GM19328 (cell line): ENCODE measurements around the gene UBE2E2.
"Not testable (repeated sequence)": the region's sequence is repeated elsewhere in the genome, so short reads cannot be mapped to it uniquely, and the experiment has no call there.

Experiments used
- ATAC-seq: cut with Tn5 transposase; IDR thresholded peaks from one replicate; pipeline ENCODE4 v1.9.1; 2021; ENCODE audit warnings: mild to moderate bottlenecking, moderate library complexity; ENCODE audit not compliant: unreplicated experiment

The UBE2E2 gene

DNA sequence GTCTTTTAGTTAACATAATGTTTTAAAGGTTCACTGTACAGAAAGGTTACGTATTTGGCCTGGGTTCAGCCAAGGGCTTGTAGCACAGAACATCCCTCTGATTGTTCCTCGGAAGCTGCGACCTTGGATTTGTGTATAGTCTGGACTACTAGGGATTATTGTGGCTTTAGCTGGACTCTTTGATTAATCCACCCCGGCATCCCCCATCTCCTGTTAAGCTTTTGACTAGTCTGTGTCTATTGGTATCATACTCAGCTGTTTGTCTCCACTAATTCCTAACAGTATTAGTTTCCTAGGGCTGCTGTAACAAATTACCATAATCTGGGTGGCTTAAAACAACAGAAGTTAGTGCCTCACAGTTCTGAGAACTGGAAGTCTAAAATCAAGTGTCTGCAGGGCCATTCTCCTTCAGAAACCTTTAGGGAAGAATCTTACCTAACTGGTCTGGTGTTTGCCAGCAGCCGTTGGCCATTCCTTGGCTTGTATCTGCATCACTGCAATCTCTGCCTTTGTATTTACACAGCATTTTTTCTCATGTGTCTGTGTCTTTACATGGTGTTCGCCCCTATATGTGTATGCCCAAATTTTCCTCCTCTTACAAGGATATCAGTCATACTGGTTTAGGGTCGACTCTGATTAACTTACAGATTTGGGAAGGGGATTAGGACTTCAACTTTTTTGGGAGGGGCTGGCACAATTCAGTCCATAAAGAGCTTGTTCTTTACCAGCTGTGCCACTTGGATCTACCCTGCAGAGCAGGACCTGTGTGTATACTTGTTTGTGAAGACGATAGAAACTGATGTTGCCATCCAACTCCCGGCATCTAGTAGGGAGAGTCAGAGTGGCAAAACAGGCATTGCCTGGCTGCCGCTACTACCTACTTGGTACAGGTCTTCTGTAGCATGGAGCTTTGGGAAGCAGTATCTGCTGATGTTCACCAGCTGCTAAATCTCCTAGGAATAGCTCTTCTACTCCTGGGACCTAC lies 117.8 kb downstream of the UBE2E2 start:
- no peak for ATAC-seq

- no peak for ATAC-seq
These were observed 121.6 kb downstream of the UBE2E2 start for GRCh38 chr3:23324745-23325144.

DNA sequence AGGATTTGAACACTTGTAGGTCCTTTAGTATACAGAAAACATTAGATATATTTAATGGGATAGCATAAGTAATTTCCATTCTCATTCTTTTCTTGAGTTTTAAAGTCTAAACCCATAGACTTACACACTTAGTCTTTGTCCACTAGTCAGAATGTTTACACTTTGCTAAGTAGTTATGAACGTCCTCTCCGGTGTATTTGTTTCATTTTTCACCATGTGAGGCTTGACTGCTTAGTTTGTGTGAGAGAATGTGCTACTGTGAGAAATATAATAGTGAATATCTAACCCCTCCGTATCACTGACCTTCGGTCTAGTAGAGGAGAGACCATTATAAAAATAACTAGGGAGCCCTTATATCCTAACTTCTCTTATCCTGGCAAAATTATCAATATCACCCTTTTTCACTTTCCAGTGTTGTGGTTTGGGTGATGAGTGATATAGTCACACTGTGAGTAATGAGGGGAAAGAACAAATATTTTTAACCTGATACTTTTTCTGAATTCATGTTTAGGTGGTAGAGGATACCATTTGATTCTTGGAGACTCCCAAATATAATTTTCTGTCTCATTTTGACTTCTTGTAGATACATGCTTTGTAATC lies 122.4 kb downstream of the UBE2E2 start:
- ATAC-seq, result peak; percentile 44

- no peak for ATAC-seq
These were observed 126.5 kb downstream of the UBE2E2 start for GRCh38 chr3:23329471-23330105.

DNA sequence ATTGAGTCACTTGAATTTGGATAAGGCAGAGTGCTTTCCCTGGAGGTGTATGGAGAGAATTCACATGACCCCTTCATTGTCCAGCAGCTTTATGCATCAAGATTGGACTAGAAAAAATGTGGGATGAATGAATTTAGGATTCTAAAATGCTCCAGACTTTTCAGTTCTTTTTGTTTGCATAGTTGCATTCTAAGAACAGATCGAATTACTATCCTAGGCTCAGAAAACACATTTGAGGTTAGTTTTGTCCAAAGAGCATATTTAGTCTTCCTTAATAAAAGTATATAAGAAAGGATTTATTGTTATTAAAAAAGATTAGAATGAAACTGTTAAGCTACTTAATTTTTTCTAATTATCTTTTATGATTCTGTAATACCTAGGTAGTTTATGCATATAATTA lies 127.4 kb downstream of the UBE2E2 start:
- no peak for ATAC-seq

DNA sequence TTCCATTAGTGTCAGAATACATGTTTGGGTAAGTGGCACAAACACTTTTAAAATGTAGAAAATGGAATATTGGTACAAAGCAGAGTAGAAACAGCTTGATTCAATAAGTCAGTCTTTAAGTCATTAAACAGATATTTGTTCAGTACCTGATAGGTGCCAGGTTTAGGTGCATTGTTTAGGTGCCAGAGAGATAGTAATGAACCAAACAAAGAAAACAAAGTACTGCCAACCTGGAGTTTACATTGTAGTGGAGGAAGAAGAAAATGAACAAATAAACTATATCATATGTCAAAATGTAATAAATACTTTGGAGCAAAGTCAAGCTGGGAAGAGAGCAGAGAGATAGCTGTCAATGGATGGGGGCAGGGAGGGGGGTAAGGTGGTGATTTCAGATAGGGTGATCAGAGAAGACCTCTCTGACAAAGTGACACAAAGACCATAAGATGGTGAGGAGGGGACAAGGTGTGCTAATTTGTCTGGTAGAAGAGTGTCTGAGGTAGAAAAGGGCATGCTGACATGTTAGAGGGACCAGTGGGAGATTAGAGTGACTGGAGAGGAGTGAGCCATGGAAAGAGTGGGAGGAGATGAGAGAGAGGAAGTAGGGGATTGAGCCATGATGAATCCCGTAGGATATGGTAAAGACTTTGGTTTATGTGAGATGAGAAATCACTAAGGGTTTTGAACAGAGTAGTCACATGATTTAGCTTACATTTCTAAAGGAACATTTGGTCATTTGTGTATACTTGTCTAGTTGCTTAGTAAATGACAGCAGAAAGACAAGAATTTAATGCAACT lies 128.2 kb downstream of the UBE2E2 start:
- ATAC-seq, result no peak

- no peak for ATAC-seq
These were observed 130.5 kb downstream of the UBE2E2 start for GRCh38 chr3:23333633-23334032.

- ATAC-seq, result not testable (repeated sequence)
These were observed 133.7 kb downstream of the UBE2E2 start for GRCh38 chr3:23336853-23337252.

DNA sequence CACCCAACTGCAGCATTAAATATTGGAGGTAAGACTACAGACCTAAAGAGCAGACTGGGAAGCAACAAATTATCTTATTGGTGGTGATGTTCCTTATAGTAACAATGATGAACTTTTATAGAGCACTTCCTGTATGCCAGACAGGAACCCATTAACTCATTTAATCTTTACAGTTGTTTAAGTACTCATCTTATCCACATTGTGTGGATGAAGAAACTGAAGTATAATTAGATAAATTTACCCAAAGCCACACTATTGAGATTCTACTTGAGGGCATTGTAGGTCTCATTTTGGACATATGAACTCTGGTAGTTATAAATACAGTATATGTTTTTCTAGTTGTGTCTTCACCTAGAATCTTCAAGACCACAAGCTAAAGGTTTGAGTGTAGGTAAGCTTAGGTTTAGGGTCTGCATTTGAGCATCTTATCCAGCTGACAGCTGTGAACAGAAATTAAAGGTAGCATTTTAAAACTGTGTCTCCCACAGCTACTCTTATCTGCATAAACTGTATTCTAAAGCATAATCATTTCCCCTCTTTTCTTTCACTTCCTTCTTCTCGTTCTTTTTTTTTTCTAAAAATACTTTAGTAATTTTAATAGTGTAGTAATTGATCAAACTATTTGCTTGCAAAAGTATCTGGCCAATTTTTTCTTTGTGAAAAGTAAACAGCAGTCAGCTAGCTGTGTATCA lies 138.2 kb downstream of the UBE2E2 start:
- ATAC-seq, result peak; percentile 61

DNA sequence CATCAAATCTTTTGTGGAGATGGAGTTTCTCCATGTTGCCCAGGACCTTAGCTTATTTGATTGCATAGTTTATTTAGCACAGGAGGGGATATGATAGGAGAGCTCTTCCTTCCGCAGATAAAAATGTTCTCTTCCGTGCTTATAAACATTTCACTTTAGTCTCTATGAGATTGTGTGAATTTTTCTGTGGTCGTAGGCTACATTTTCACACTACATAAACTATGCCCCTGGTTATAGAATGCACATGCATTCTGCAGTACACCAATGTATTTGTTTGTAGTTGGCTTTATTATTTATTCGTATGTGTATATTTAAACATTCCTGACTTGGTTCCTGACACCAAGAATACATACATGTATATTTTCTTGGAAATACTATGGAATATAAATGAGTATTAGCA lies 139.2 kb downstream of the UBE2E2 start:
- no peak for ATAC-seq

GRCh38 chr3:23343509-23343908 lies 140.4 kb downstream of the UBE2E2 start:
- no peak for ATAC-seq

GRCh38 chr3:23344886-23345285 lies 141.8 kb downstream of the UBE2E2 start:
- no peak for ATAC-seq

GRCh38 chr3:23349444-23349843 lies 146.3 kb downstream of the UBE2E2 start:
- ATAC-seq, result not testable (repeated sequence)

- no peak for ATAC-seq
These were observed 153.0 kb downstream of the UBE2E2 start for GRCh38 chr3:23356169-23356568.

DNA sequence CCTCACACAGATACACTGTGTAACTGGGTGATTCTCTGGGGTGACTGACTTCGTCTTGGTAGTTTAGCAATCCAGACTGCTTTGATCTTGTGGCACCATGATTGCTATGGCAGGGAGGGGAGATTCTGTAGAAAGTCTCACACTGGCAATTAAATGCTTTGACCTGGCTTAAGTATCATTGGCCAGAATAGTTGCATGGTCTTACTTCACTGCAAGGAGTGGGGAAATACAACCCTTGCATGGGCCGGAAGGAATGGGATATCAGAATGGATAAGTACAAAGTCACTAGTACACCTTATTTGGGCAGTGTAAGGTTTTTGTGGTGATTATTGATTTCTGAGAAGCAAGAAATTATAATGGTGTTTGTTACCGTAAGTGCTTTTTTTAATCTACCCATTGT lies 153.8 kb downstream of the UBE2E2 start:
- no peak for ATAC-seq

GRCh38 chr3:23359116-23359515 lies 156.0 kb downstream of the UBE2E2 start:
- ATAC-seq, result no peak

DNA sequence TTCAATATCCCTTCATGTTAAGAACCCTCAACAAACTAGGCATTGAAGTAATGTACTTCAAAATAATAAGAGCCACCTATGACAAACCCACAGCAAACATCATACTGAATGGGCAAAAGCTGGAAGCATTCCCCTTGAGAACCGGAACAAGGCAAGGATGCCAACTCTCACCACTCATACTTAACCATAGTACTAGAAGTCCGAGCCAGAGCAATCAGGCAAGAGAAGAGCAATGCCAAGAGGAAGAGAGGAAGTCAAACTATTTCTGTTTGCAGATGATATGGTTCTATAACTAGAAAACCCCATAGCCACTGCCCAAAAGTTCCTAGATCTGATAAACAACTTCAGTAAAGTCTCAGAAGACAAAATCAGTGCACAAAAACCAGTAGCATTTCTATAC lies 161.9 kb downstream of the UBE2E2 start:
- no peak for ATAC-seq

DNA sequence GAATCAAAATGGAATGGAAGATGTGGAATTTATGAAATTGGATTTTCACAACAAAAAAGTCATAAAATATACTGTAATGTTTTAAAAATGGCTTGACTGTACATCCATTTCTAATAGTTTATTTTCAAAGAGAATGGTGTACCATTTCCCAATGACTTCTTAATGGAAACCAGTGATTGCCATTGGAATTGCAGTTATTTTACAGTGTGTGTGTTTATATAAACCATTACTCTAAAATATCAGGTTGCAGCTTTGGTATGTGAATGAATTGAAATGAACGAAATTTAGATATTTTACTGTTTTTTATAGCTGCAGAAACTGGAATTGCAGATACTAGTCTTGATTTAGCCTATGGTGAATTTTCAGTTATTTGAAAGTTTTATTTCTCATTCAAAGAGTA lies 165.6 kb downstream of the UBE2E2 start:
- ATAC-seq, result no peak

DNA sequence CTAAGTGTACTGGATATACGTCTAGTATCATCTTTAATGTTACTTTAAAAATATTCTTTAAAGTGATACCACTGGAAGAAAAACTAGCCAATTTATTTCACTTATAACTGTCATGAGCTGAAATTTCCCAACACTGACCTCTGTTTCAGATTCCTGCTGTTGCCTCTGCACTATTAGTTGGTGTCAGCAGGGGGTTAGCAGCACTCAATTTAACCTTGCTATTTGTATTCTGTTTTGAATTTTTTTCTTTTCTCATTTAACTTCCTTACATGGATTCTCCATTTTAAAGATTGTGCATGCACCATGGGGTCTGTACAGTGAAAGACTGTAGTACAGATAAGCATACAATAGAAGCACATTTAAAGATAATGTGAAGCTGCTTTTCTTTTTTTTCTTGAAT lies 169.2 kb downstream of the UBE2E2 start:
- ATAC-seq, result no peak

DNA sequence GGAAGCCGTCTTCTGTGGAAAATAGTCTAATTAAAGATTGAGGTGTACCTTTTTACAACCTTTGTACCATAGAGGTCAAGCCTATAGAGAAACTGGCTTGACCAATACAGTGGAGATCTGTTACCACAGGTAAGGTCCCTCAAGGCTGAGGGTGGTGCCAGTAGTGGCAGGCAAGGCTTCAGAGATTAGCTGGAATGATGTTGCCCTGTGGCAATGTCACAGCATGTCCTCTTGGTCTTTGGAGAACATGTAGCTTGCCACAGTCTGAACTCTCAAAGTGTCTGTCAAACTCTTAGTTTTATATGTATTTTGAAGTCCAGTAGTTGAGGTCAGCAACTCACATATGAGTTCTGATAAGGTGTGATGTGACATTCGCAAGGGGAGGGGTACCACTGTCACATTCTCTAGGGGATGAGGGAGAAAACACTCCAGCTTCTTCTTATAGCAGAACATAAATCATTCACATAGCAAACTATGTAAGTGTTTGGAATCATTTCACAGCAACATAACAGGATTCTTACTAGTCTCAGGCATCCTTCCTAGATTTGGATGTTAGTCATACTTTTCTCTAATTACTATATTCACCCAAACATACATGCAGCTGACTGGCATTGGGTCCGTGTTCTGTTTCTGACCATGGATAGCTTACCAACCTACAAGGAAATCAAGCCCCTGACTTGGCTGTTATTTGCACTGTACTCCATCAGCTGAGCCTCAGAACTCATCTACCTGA lies 173.6 kb downstream of the UBE2E2 start:
- ATAC-seq, result no peak
